CD8-positive, alpha-beta memory T cell (primary cell): Measurements from ENCODE around the gene HDGFL2. TPM values are rescaled to one million over a fixed set of nuclear protein-coding genes. Genes with fewer than 3 reads are reported as not detected.

Source experiments
- polyA plus RNA-seq: library from polyadenylated mRNA; unstranded; fragments of 300-500 nt; fragmentation: Illumina TruSeq; gene quantifications from one replicate; pipeline ENCODE4 v1.2.3, GENCODE V29; 2021
- total RNA-seq, 2 experiments: library from RNA; stranded (reverse); gene quantifications; one replicate each; pipeline ENCODE4 v1.2.3, GENCODE V29; 2021

HDGFL2 gene
- total and polyA plus RNA-seq, 3 experiments from 2014 or later, result 24.9 to 45.4 (median 42.7) TPM

Other genes starting within 250 kb of the HDGFL2 start
- 10 to 100 TPM; 14.2 to 14.8 TPM for gene EBI3, start 242.8 kb upstream of the HDGFL2 start, total RNA-seq
- not detected for gene EBI3, start 242.8 kb upstream of the HDGFL2 start, polyA plus RNA-seq
- gene YJU2, start 225.2 kb upstream of the HDGFL2 start, total RNA-seq, result 10 to 100 TPM; 38.8 to 41.2 TPM
- 29.6 TPM for gene YJU2, start 225.2 kb upstream of the HDGFL2 start, polyA plus RNA-seq
- gene SHD, start 193.0 kb upstream of the HDGFL2 start, total RNA-seq, result not detected
- gene SHD, start 193.0 kb upstream of the HDGFL2 start, polyA plus RNA-seq, result not detected
- gene TMIGD2, start 169.9 kb upstream of the HDGFL2 start, total RNA-seq, result 1 to 10 TPM; 5.9 to 7.0 TPM
- 40.5 TPM for gene TMIGD2, start 169.9 kb upstream of the HDGFL2 start, polyA plus RNA-seq
- 10 to 100 TPM; 10.9 to 13.9 TPM for gene FSD1, start 167.7 kb upstream of the HDGFL2 start, total RNA-seq
- gene FSD1, start 167.7 kb upstream of the HDGFL2 start, polyA plus RNA-seq, result 3.1 TPM
- 1 to 10 TPM; 3.9 to 6.1 TPM for gene STAP2, start 133.5 kb upstream of the HDGFL2 start, total RNA-seq
- 1.8 TPM for gene STAP2, start 133.5 kb upstream of the HDGFL2 start, polyA plus RNA-seq
- 10 to 100 TPM; 17.0 to 18.3 TPM for gene MPND, start 128.7 kb upstream of the HDGFL2 start, total RNA-seq
- gene MPND, start 128.7 kb upstream of the HDGFL2 start, polyA plus RNA-seq, result 8.4 TPM
- gene SH3GL1, start 71.8 kb upstream of the HDGFL2 start, total RNA-seq, result 10 to 100 TPM; 39.8 to 41.2 TPM
- 24.7 TPM for gene SH3GL1, start 71.8 kb upstream of the HDGFL2 start, polyA plus RNA-seq
- 10 to 100 TPM; 65.2 to 69.5 TPM for gene CHAF1A, start 69.7 kb upstream of the HDGFL2 start, total RNA-seq
- gene CHAF1A, start 69.7 kb upstream of the HDGFL2 start, polyA plus RNA-seq, result 5.8 TPM
- 10 to 100 TPM; 56.6 to 60.0 TPM for gene UBXN6, start 14.5 kb upstream of the HDGFL2 start, total RNA-seq
- gene UBXN6, start 14.5 kb upstream of the HDGFL2 start, polyA plus RNA-seq, result 5.2 TPM
- under 1 TPM in 1 of 2 experiments, not detected in 1; 0.04 TPM for gene PLIN4, start 46.2 kb downstream of the HDGFL2 start, total RNA-seq
- 0.15 TPM for gene PLIN4, start 46.2 kb downstream of the HDGFL2 start, polyA plus RNA-seq
- not detected for gene PLIN5, start 62.9 kb downstream of the HDGFL2 start, total RNA-seq
- gene PLIN5, start 62.9 kb downstream of the HDGFL2 start, polyA plus RNA-seq, result 0.29 TPM
- gene LRG1, start 67.7 kb downstream of the HDGFL2 start, total RNA-seq, result not detected
- 0.06 TPM for gene LRG1, start 67.7 kb downstream of the HDGFL2 start, polyA plus RNA-seq
- under 1 TPM; 0.55 to 0.91 TPM for gene SEMA6B, start 87.4 kb downstream of the HDGFL2 start, total RNA-seq
- gene SEMA6B, start 87.4 kb downstream of the HDGFL2 start, polyA plus RNA-seq, result not detected
- gene TNFAIP8L1, start 167.2 kb downstream of the HDGFL2 start, total RNA-seq, result 10 to 100 TPM in 1 of 2 experiments, 1 to 10 TPM in 1; 9.0 to 10.0 TPM
- gene TNFAIP8L1, start 167.2 kb downstream of the HDGFL2 start, polyA plus RNA-seq, result 9.6 TPM
- gene MYDGF, start 198.0 kb downstream of the HDGFL2 start, total RNA-seq, result 10 to 100 TPM; 83.2 to 88.6 TPM
- 146 TPM for gene MYDGF, start 198.0 kb downstream of the HDGFL2 start, polyA plus RNA-seq